ENCODE data around the gene SYNE1.
"Not testable (repeated sequence)": the region's sequence is repeated elsewhere in the genome, so short reads cannot be mapped to it uniquely, and the experiment has no call there.

Gene SYNE1

GRCh38 chr6:152160346-152160745 is 476.8 kb downstream of the SYNE1 start:
- in situ Hi-C loops (cut with HindIII; ENCODE audit: low sequenced_read_pairs) = no loop called here

DNA sequence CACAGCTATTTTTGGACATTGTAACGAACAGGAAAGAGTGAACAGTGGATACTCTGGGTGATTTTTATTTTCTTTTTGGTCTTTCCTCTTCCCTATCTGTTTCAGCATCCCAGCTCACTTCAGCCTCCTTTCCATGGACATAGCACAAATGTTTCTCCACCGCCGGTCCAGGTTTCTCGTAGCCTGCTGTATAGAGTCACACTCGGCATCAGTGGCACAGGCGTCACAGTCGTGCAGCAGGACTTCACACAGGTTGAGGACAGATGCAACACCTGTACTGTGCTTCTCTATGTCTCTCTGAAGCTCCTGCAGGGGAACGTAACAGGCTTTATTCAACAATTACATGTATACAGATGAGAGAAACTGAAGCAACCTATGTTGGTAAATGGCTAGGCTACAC is 481.4 kb downstream of the SYNE1 start:
- in situ Hi-C loops (cut with HindIII; ENCODE audit: low sequenced_read_pairs) = no loop called here

DNA sequence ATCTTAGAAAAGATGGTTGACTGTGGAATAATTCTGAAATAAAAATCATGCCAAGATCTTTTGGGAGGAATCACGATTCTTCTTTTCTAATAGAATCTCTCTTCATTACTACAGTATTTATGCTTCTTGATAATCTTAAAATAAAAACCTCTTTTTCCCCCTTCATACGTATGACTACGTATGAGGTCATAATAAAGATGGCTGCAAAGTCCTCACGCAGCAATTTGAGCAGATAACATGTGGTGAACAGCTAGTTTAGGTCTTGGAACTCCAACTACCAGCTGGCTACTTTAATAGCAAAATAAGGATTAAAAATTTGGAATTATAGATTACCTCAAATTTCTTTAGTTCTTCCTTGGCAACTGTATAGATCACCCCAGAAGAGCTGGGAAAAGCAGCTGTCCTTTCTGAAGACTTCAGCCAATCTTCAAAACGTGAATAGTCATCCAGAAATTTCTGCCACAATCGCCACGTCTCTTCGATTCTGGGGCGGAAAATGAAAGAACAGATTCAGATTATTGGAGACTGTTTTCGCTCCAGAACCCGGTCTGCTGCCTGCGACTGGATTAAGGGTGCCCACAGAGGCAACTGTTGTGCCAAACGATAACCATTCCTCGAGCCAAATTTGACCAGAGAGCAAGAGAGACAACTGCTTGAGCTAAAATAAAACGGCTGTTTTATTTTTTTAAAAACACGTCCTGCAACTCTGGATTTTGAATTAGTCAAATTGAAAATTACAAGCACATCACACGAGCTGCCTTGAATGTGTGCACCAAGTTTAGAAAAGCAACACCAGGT is 482.4 kb downstream of the SYNE1 start:
- in situ Hi-C loops (cut with HindIII; ENCODE audit: low sequenced_read_pairs) = no loop called here

- in situ Hi-C loops (cut with HindIII; ENCODE audit: low sequenced_read_pairs) = no loop called here
Measured at GRCh38 chr6:152151920-152152319, 485.2 kb downstream of the SYNE1 start.

- in situ Hi-C loops (cut with HindIII; ENCODE audit: low sequenced_read_pairs) = no loop called here
Measured at GRCh38 chr6:152150196-152150595, 487.0 kb downstream of the SYNE1 start.

DNA sequence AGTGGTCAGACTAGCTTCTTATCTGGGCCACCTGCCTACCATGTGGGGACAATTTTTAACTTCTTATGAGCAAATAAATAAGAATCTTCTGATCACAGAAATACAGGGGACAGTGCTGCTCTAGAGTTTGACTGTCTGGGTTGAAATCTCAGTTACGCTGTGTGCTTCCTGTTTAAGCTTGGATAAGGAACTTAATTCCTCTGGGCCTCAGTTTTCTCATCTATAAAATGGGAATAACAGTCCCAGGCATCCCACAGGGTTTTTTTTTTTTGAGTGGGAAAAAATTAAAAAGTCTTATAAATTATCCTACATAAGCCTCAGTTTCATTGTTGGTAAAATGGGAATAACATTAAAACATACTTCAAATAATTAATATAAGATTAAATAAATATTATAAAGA is 488.8 kb downstream of the SYNE1 start:
- in situ Hi-C loops (cut with HindIII; ENCODE audit: low sequenced_read_pairs) = loop anchor here (10.0 kb wide), 1 partner anchor 56 kb away; no protein-coding TSS in a partner anchor

DNA sequence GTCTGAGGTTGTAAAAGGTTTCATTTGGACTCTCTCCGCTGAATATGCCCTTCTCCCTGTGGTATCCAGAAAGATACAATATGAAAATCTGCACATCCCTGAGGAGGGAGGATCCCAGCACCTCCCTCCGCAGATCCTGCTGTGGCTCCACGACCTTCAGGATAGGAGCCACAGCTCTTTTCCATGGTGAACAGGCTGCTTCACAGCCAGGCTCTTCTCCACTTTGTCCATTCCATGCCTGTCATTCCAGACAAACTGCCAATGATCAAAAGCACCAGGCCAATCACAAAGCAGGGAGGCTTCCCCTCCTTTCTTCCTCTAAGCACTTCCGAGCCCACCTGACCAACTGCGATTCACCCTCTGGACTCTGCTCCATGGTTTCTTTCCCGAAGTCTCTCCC is 489.9 kb downstream of the SYNE1 start:
- in situ Hi-C loops (cut with HindIII; ENCODE audit: low sequenced_read_pairs) = loop anchor here (10.0 kb wide), 1 partner anchor 58 kb away; no protein-coding TSS in a partner anchor

DNA sequence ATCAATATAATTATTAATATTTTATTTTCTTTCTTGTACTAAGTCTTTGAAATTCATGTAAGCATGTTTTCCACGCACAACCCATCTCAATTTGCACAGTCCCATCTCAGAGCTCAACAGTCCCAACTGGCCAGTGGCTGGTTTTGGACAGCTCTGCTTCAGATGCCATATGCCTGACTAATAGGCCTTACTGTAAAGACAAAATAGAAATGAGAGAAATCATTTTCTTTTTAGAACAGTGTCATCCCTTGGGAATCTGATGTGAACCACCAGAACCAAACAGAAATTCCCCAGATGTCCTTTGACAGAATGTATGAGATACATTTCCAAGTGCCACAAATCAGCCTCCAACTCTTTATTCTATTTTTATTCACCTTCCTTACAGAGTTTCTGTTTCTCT is 490.8 kb downstream of the SYNE1 start:
- in situ Hi-C loops (cut with HindIII; ENCODE audit: low sequenced_read_pairs) = loop anchor here (10.0 kb wide), 1 partner anchor 58 kb away; no protein-coding TSS in a partner anchor

- in situ Hi-C loops (cut with HindIII; ENCODE audit: low sequenced_read_pairs) = loop anchor here (10.0 kb wide), 1 partner anchor 61 kb away; no protein-coding TSS in a partner anchor
Measured at GRCh38 chr6:152143359-152143758, 493.8 kb downstream of the SYNE1 start.

GRCh38 chr6:152142105-152142504 is 495.1 kb downstream of the SYNE1 start:
- in situ Hi-C loops (cut with HindIII; ENCODE audit: low sequenced_read_pairs) = loop anchor here (10.0 kb wide), 1 partner anchor 63 kb away; no protein-coding TSS in a partner anchor

DNA sequence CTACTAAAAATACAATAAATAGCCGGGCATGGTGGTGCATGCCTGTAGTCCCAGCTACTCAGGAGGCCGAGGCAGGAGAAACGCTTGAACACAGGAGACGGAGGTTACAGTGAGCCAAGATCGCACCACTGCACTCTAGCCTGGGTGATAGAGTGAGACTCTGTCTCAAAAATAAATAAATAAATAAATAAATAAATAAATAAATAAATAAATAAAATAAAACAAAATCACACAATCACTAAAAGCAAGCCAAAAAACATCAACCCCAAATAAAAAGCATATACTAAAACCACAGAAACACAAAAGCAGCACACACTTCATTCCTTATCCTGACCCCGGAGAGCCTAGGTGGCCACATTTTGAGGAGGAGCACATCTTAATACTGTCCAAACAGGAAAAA is 498.8 kb downstream of the SYNE1 start:
- in situ Hi-C loops (cut with HindIII; ENCODE audit: low sequenced_read_pairs) = not testable (repeated sequence)

GRCh38 chr6:152136449-152136825 is 500.7 kb downstream of the SYNE1 start:
- in situ Hi-C loops (cut with HindIII; ENCODE audit: low sequenced_read_pairs) = no loop called here

- in situ Hi-C loops (cut with HindIII; ENCODE audit: low sequenced_read_pairs) = no loop called here
Measured at GRCh38 chr6:152135755-152136448, 501.3 kb downstream of the SYNE1 start.

DNA sequence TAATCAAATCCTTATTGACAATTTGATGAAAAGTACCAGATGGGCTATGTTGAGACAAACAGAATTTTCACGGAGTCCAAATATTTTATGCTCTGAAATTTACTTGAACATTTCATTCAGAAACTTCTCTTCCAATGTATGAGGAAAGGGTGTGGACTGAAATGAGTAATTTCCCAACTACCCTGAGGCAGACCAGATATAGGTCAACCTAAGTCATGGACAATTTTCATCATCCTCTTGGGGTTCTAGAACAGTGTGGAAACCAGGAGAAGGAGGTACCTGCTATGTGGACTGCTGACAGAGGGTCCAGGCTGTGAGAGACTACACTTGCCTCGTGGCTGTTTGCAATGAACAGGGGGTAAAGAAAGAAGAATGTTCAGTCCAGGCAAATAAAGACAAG is 506.7 kb downstream of the SYNE1 start:
- in situ Hi-C loops (cut with HindIII; ENCODE audit: low sequenced_read_pairs) = no loop called here

- in situ Hi-C loops (cut with HindIII; ENCODE audit: low sequenced_read_pairs) = no loop called here
Measured at GRCh38 chr6:152129691-152130151, 507.4 kb downstream of the SYNE1 start.

DNA sequence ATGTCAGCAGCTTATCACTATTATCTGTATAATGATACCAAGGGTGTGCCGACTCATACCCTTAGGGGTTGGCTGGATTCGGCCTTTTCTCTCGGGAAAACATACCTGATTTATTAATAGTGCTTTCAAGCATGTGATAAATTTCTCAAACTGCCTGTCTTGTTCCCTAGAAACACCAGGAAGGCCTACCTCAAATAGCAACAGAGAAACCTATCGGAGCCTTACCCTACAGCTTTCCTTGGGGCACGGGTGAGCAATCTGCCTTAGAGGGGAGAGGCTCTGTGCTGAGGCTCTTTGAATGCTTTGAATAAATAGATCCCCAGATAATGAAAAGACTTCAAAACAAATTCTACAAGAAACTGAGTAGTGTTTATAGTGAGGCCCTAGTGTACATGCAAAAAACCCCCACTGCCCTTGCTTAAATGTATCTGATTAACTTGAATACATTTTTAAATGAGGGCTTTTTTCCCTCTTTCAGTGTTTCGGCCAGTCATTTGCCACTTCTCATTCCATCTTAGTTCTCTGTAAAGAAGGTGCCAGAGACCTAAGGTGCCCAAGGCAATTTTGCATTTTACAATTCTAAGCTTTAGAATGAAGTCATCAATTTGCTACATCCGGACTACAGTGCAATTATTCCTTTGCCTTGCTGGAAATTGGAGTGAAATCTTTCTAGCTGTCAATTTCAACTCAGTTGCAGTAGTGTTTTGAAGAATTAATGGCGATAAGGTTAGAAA is 509.6 kb downstream of the SYNE1 start:
- in situ Hi-C loops (cut with HindIII; ENCODE audit: low sequenced_read_pairs) = no loop called here

DNA sequence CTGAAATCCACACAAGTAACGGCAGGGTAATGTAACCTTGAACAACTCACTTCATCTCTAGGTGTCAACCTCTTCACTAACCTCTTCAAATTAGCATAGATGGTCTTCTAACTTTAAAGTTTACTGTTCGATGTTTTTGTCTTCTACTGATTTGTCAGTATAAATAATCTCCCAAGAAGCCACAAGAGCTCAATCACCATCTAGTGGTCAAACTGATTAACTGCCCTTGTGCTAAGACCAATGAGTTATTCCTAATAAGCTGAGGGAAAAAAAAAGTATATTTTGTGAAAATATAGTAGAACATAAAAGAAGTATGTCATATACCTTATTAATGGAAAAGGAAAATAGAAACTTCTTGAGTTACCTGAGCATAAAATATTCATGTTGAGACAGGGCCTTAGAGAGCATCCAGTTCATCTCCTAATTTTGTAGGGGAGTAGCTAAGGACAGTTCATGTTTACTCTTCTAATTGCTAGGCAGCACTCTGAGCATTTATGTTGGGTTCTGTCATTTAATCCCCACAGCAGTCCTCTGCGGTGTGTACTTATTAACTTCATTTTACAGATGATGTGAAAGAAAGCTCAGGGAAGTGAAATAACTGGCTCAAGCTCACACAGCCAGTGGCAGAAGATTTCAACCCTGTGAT is 512.6 kb downstream of the SYNE1 start:
- in situ Hi-C loops (cut with HindIII; ENCODE audit: low sequenced_read_pairs) = no loop called here

DNA sequence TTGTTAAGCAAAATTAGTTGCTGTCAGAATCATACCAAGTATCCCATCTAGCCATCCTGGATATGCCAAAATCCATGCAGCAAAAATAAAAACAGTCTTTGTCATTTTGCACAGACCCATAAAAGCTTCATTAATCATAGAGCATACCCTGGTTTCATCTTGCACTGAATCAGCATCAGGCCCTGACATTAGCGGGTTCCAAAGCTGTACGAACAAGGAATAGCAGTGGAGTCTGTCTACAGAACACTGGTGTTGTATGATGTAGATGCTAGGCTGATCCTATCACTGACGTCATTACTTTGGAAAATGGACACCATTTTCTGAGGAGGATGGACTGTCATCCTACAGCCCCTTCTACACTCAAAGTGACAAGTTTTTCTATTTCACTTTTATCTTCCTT is 514.1 kb downstream of the SYNE1 start:
- in situ Hi-C loops (cut with HindIII; ENCODE audit: low sequenced_read_pairs) = no loop called here

DNA sequence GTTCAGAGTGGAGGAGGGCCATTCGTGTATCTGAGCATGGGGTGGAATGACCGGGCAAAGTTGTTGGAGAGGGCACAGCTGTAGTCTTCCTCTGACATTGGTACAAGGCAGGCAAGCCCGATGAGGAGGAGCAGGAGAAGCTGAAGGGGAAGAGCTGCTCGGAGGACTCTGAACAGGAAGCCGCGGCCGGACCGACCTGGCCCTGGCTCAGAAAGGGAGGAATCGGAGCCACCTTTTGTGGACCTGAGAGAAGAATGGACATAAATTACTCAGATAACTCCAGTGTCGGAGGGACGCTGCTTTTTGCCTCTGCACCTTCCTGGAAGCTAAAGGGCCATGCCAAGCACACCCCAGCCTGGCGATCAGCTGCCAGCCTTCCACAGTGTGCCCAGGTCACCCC is 514.7 kb downstream of the SYNE1 start:
- in situ Hi-C loops (cut with HindIII; ENCODE audit: low sequenced_read_pairs) = no loop called here

GRCh38 chr6:152121910-152122309 is 515.3 kb downstream of the SYNE1 start:
- in situ Hi-C loops (cut with HindIII; ENCODE audit: low sequenced_read_pairs) = no loop called here

DNA sequence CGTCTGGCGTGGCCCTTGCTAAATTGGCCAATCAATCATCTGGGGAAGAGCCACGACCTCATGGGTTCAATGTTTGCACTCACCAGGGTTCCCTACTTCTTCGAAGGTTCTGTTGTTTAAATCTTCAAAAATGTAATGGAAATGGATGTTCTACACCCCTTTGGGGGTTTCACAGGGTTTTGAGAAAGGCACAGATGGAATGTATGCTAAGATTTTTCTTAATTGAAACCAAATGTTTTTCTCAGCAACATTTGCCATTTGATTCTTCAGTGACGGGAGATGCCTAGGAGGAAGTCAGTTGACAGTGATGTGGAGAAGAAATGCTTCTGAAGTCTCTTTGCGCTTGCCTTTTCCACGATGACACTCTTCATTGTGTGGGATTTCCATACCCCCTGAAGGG is 517.3 kb downstream of the SYNE1 start:
- in situ Hi-C loops (cut with HindIII; ENCODE audit: low sequenced_read_pairs) = no loop called here

Data from endothelial cell of hepatic sinusoid (primary cell).